ENCODE data around the gene RNF121.

The RNF121 gene

DNA sequence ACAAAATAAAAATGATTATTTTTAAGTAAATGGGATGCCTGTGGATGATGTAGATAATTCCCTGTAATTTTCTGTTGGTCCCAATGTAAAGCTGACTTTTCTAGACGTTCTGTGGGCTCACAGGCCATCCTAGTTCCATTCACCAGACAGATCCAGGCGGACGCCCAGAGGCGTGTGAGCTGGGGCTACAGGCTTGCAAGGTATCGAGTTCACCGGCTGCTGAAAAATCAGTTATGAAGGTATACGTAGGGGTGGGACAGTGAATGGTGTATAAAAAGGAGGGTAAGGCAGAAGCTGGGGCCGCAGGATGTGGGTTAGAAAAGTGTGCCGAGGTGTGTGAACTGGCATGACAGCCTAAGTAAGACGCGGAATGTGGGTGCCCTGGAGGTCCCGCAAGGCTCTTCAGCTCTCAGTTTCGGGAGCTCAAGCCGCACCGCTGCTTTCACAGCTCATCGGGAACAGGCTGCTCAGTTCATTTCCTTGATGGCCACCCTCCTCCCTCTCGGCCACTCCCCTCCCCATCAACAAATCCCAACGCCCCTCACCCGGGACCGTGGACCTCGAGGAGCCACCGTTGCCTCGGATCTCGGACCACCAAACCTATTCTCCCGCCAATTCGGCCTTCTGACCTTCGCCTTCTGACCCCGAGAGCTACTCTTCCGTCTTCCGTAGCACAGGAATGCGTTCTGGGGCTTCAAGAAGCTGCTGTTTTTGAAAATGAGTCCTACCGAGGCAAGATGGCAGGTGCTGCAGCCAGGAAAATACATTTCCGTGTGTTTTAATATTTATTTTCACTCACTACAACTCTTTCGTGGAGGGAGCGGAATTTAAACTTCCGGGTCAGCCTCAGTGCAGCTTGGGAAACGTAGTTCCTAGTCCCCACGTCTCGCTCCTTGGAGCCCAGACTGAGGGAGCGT lies 768 bp upstream of the RNF121 start, which contains the start of gene XNDC1N:
XNDC1N (minus strand) TSS at position 775 of the 917 bp plus-strand sequence. CDS start 5,241 bp downstream, outside the sequence.
- Mint-ChIP-seq H3K4me3 (peak within 1 kb of the TSS; percentile 94), H3K27me3 (no peaks in the 10 kb centered on the region), H3K9me3 (no peaks in the 10 kb centered on the region), H3K4me1 (peaks cover 40% of the 10 kb centered on the region), H3K27ac (peak within 1 kb of the TSS; percentile 99), H3K36me3 (peaks cover 6% of the 10 kb centered on the region)
- ATAC-seq, result peak; percentile 90

DNA sequence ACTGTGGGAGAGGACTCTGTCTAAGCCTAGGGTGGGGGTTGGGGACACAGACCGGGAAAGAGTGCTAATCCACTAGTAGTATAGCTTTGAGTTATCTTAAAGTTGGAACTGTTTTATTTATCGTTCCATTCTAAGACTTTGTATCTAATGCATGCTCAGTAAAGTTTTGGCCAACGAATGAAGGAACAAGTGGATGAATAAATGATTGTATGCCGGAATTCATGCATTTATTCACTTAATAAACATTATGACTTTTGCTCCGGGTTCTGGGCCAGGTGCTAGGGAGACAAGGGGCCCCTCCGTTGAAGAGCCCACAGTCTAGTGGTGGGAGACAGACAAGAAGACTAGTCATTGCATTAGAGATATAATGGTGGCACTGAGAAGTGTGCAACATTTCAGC lies 645 bp downstream of the RNF121 start:
- peaks cover 51% of the 10 kb centered on the region for H3K4me1 Mint-ChIP-seq
- peaks cover 13% of the 10 kb centered on the region for H3K36me3 Mint-ChIP-seq
- H3K4me3 Mint-ChIP-seq, result peak overlapping the region; percentile 94
- no peak for ATAC-seq
- no peaks in the 10 kb centered on the region for H3K27me3 Mint-ChIP-seq
- peak overlapping the region; percentile 99 for H3K27ac Mint-ChIP-seq
- H3K9me3 Mint-ChIP-seq, result no peaks in the 10 kb centered on the region

- Mint-ChIP-seq H3K4me1 (peaks cover 54% of the 10 kb centered on the region), H3K27me3 (no peaks in the 10 kb centered on the region), H3K27ac (peak overlapping the region; percentile 99), H3K9me3 (no peaks in the 10 kb centered on the region), H3K4me3 (peak overlapping the region; percentile 94), H3K36me3 (peaks cover 9% of the 10 kb centered on the region)
- no peak for ATAC-seq
Measured at GRCh38 chr11:71930556-71931244, 1.9 kb downstream of the RNF121 start.

DNA sequence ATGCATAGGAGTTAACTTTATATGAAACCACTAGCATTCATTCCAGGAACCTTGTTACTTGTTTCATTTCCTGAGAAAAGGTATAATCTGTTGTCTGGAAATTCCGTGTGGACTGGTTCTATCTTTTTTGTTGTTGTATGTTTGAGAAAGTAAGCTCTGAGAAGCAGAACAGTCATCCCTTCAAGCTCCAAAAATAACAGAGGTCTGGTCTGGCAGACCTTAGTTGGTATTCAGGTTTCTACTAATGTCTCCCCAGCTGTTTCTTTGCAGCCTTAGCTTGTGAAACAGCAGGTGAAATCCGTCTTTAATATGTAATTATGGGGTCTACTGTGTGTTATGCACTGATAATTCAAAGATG lies 2.4 kb downstream of the RNF121 start:
- H3K27ac Mint-ChIP-seq, result peak overlapping the region; percentile 99
- H3K4me1 Mint-ChIP-seq, result peaks cover 54% of the 10 kb centered on the region
- peak overlapping the region; percentile 94 for H3K4me3 Mint-ChIP-seq
- H3K9me3 Mint-ChIP-seq, result no peaks in the 10 kb centered on the region
- peaks cover 9% of the 10 kb centered on the region for H3K36me3 Mint-ChIP-seq
- H3K27me3 Mint-ChIP-seq, result no peaks in the 10 kb centered on the region
- peak; percentile 55 for ATAC-seq

GRCh38 chr11:71933141-71933933 lies 4.5 kb downstream of the RNF121 start:
- Mint-ChIP-seq H3K36me3 (peaks cover 18% of the 10 kb centered on the region), H3K4me3 (peak overlapping the region; percentile 61), H3K27me3 (no peaks in the 10 kb centered on the region), H3K9me3 (no peaks in the 10 kb centered on the region), H3K27ac (peak overlapping the region; percentile 99), H3K4me1 (peaks cover 55% of the 10 kb centered on the region)
- no peak for ATAC-seq

DNA sequence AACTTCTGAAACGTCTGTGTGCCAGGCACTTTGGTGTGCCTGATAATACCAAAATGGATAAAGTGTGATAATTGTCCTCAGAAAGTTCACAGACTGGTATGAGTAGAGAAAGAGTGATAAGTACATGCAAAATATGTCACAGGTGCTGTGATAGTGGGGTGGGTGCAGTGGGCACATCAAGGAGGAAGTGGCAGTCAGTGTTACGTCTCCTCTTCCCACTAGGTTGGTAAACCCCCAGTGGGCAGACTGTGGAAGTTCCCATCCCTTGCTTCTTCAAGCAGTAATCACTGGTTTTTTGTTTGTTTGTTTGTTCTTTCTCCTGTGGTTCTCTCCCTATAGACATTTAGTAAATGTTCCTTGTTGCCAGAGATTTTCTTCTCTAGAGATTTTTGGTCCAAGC lies 5.4 kb downstream of the RNF121 start:
- Mint-ChIP-seq H3K4me1 (peaks cover 63% of the 10 kb centered on the region), H3K27ac (peak overlapping the region; percentile 82)
- ATAC-seq, result peak; percentile 80

GRCh38 chr11:71935338-71935925 lies 6.6 kb downstream of the RNF121 start:
- H3K9me3 Mint-ChIP-seq, result no peaks in the 10 kb centered on the region
- peaks cover 18% of the 10 kb centered on the region for H3K36me3 Mint-ChIP-seq
- no peak overlapping the region for H3K4me3 Mint-ChIP-seq
- H3K4me1 Mint-ChIP-seq, result peaks cover 54% of the 10 kb centered on the region
- ATAC-seq, result no peak
- H3K27ac Mint-ChIP-seq, result no peak overlapping the region
- no peaks in the 10 kb centered on the region for H3K27me3 Mint-ChIP-seq

More for the DNA sequence above, 5.4 kb downstream of the RNF121 start:
- Mint-ChIP-seq H3K27me3 (no peaks in the 10 kb centered on the region), H3K4me3 (peak overlapping the region; percentile 61), H3K9me3 (no peaks in the 10 kb centered on the region), H3K36me3 (peaks cover 18% of the 10 kb centered on the region)

DNA sequence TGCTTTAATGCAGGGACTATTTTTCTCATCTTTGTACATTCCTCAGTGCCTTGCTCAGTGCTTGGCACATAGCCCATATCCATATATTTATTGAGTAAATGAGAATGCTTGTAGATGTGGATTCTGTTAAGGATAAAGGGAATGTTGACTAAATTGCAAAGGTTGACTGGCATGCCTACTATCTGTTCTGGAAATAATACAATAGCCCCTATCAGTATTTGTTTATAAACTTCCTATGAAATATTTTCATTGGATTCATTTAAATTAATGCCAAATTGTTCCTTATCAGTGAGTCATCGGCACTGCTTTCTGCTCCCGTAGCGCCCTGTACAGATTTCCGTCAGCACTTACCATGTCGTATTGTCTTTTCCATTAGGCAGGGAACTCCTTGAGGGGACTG lies 8.0 kb downstream of the RNF121 start:
- Mint-ChIP-seq H3K27ac (no peak overlapping the region), H3K4me3 (no peak overlapping the region), H3K9me3 (no peaks in the 10 kb centered on the region), H3K27me3 (no peaks in the 10 kb centered on the region), H3K4me1 (peaks cover 40% of the 10 kb centered on the region), H3K36me3 (peaks cover 18% of the 10 kb centered on the region)
- ATAC-seq, result no peak

- Mint-ChIP-seq H3K27me3 (no peaks in the 10 kb centered on the region), H3K4me3 (no peak overlapping the region), H3K9me3 (no peaks in the 10 kb centered on the region), H3K4me1 (peaks cover 36% of the 10 kb centered on the region), H3K27ac (no peak overlapping the region), H3K36me3 (peaks cover 18% of the 10 kb centered on the region)
- ATAC-seq, result no peak
Measured at GRCh38 chr11:71937826-71938225, 9.0 kb downstream of the RNF121 start.

DNA sequence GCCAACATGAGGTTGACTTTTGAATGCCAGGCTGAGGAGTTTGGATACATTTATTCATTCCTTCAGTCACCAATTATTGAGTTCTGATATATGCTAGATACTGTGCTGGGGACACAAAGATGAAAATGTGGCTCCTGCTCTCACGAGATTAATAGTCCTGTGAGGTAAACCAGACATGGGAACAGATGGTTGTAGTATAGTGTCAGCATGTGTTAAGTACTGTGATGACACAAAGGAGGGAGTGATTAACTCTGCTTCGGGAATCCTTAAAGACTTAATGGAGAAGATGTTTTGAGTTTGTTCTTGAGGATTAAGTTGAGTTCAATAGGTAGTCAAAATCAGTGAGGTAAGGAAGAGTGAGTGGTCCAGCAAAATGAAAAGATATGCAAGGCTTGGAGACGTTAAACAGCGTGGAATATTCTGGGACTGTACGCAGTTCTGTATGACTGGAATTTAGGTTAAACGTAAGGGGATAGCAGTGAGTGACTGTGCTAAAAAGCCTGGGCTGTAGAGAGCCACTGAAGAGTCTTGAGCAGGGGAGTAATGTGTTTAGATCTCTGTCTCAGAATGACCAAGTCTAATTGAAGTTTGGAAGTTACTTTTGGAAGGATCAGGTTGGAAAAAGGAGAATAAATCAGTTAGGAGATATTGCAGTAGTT lies 11.8 kb downstream of the RNF121 start:
- Mint-ChIP-seq H3K27me3 (no peaks in the 10 kb centered on the region), H3K36me3 (peaks cover 26% of the 10 kb centered on the region), H3K9me3 (no peaks in the 10 kb centered on the region), H3K4me3 (no peak overlapping the region), H3K4me1 (peaks cover 43% of the 10 kb centered on the region), H3K27ac (no peak overlapping the region)
- ATAC-seq, result no peak

DNA sequence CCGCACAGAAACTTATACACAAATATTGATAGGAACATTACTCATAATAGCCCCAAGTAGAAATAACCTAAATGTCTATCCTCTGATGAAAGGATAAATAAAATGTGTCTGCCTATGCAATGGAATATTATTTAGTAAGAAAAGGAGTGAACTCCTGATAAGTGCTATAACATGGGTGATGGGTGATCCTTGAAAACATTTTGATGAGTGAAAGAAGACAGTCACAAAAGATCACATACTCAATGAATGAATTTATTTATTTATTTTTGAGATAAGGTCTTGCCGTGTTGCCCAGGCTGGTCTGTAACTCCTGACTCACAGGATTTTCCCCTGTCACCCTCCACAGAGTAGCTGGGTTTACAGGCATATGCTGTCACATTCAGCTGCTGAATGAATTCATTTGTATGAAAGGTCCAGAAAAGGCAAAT lies 17.3 kb downstream of the RNF121 start:
- ATAC-seq, result no peak
- no peak overlapping the region for H3K4me3 Mint-ChIP-seq
- H3K27ac Mint-ChIP-seq, result peak overlapping the region; percentile 73
- no peaks in the 10 kb centered on the region for H3K9me3 Mint-ChIP-seq
- peaks cover 38% of the 10 kb centered on the region for H3K36me3 Mint-ChIP-seq
- peaks cover 50% of the 10 kb centered on the region for H3K4me1 Mint-ChIP-seq
- no peaks in the 10 kb centered on the region for H3K27me3 Mint-ChIP-seq

DNA sequence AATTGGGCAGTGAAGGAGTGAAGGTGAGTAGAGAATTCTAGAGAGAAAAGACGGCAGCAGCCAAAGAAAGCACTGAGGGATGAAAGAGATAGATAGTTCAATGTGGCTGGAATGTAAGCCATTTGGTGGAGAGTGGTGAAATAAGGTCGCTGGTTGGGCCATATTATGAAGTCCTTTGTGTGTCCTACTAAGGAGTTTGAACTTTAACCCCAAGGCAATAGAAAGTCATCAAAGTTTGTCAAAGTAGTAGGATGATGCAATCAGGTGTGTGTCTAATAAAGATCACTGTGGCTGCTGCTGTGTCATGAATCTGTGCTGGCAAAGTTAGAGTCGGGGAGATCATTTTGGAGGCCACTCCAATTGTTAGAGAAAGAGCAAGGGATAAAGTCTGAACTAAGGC lies 18.7 kb downstream of the RNF121 start:
- Mint-ChIP-seq H3K4me3 (no peak overlapping the region), H3K36me3 (peaks cover 38% of the 10 kb centered on the region), H3K27ac (peak overlapping the region; percentile 54), H3K27me3 (no peaks in the 10 kb centered on the region), H3K4me1 (peaks cover 58% of the 10 kb centered on the region), H3K9me3 (no peaks in the 10 kb centered on the region)
- ATAC-seq, result no peak

DNA sequence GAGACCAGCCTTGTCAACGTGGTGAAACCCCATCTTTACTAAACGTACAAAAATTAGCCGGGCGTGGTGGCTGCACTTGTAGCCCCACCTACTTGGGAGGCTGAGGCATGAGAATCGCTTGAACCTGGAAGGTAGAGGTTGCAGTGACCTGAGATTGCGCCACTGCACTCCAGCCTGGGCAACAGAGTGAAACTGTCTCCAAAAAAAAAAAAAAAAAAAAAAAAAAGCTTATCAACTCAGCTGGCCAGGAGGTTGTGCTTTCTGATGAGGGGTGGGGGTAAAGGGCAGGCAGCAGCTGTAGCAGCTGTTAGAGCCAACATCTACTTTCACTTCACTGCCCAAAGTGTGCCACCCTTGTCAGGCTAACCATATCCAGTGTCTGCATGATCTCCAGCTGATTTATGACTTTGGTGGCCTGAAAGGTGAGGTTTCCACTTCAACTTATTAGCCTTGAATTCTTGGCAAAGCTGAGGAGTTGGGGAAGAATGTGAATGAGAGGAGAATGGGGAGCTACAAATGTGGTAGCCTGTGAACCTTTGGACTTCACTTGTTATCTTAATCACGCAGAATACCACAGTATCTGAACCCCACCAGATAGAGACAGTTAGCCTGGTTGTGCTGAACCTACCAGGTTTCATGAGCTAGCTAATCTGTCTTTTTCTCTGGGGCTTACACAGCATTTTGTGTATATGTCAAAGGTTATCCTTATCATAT lies 19.6 kb downstream of the RNF121 start:
- no peak for ATAC-seq
- peak overlapping the region; percentile 54 for H3K27ac Mint-ChIP-seq
- no peaks in the 10 kb centered on the region for H3K27me3 Mint-ChIP-seq
- H3K4me1 Mint-ChIP-seq, result peaks cover 55% of the 10 kb centered on the region
- H3K4me3 Mint-ChIP-seq, result no peak overlapping the region
- H3K36me3 Mint-ChIP-seq, result peaks cover 36% of the 10 kb centered on the region
- H3K9me3 Mint-ChIP-seq, result no peaks in the 10 kb centered on the region

DNA sequence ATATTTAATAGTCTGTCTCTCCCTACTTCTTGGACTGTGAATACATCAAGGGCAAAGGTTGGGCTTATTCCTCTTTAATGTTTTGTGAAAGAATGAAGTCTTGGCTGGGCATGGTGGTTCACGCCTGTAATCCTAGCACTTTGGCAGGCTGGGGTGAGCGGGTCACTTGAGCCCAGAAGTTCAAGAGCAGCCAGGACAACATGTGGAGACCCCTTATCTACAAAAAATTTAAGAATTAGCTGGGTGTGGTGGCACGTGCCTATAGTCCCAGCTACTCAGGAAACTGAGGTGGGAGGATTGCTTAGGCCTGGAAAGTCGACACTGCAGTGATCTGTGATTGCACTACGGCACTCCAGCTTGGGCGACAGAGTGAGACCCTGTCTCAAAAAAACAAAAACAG lies 20.2 kb downstream of the RNF121 start:
- Mint-ChIP-seq H3K9me3 (no peaks in the 10 kb centered on the region), H3K4me1 (peaks cover 54% of the 10 kb centered on the region), H3K36me3 (peaks cover 30% of the 10 kb centered on the region), H3K27ac (no peak overlapping the region), H3K4me3 (no peak overlapping the region), H3K27me3 (no peaks in the 10 kb centered on the region)
- no peak for ATAC-seq
